SK-N-SH treated with all-trans-retinoic acid at 6 μM for 48 hours (cell line): ENCODE results near the gene IFI30.
A peak's percentile ranks its signal among the peaks of the same experiment; 100 is the strongest.
"Not testable (repeated sequence)": the region's sequence is repeated elsewhere in the genome, so short reads cannot be mapped to it uniquely, and the experiment has no call there.

Experiments
- ATAC-seq: fragments of 200-7000 bp; cut with Tn5 transposase; 3 replicates; pipeline ENCODE4 v1.9.1; 2020; ENCODE audit warnings: mild to moderate bottlenecking, moderate library complexity
- ARNTL ChIP-seq: fragments of 450-650 bp; formaldehyde crosslinking; IDR thresholded peaks from 2 replicates; pipeline ENCODE4 v1.5.0; 2020; ENCODE audit warnings: low read depth, mild to moderate bottlenecking, moderate library complexity, borderline replicate concordance
- BACH2 ChIP-seq: fragments of 250-450 bp; sonication (Bioruptor Pico); IDR thresholded peaks from 2 replicates; pipeline ENCODE4 v1.9.0; 2021; ENCODE audit warnings: mild to moderate bottlenecking, borderline replicate concordance
- CSDC2 ChIP-seq: fragments of 250-450 bp; sonication (Bioruptor Pico); IDR thresholded peaks from 2 replicates; pipeline ENCODE4 v1.5.0; 2020; ENCODE audit warnings: mild to moderate bottlenecking, moderate library complexity
- ESRRG ChIP-seq: fragments of 250-450 bp; sonication (Bioruptor Pico); IDR thresholded peaks from 2 replicates; pipeline ENCODE4 v1.6.1; 2021; ENCODE audit warnings: mild to moderate bottlenecking
- GLIS3 ChIP-seq: fragments of 250-450 bp; sonication (Bioruptor Pico); IDR thresholded peaks from 2 replicates; pipeline ENCODE4 v1.5.0; 2020; ENCODE audit warnings: mild to moderate bottlenecking, moderate library complexity
- ISL1 ChIP-seq: fragments of 250-450 bp; sonication (Bioruptor Pico); IDR thresholded peaks from 2 replicates; pipeline ENCODE4 v2.1.2; 2022; ENCODE audit warnings: mild to moderate bottlenecking, moderate library complexity
- OSR1 ChIP-seq: fragments of 250-450 bp; sonication (Bioruptor Pico); IDR thresholded peaks from 2 replicates; pipeline ENCODE4 v1.8.0; 2022; ENCODE audit warnings: moderate library complexity, mild to moderate bottlenecking, inconsistent platforms
- PPARA ChIP-seq: fragments of 250-450 bp; sonication (Bioruptor Pico); IDR thresholded peaks from 2 replicates; pipeline ENCODE4 v1.5.0; 2020; ENCODE audit warnings: mild to moderate bottlenecking, borderline replicate concordance
- SNAI2 ChIP-seq: fragments of 250-450 bp; sonication (Bioruptor Pico); IDR thresholded peaks from 2 replicates; pipeline ENCODE4 v1.5.0; 2020; ENCODE audit warnings: mild to moderate bottlenecking, moderate library complexity
- TCF4 ChIP-seq: fragments of 250-450 bp; sonication (Bioruptor Pico); IDR thresholded peaks from 2 replicates; pipeline ENCODE4 v1.8.0; 2021; ENCODE audit warnings: mild to moderate bottlenecking, moderate library complexity, borderline replicate concordance
- TOX ChIP-seq: fragments of 250-450 bp; sonication (Bioruptor Pico); IDR thresholded peaks from 2 replicates; pipeline ENCODE4 v1.8.0; 2021; ENCODE audit warnings: mild to moderate bottlenecking, moderate library complexity, borderline replicate concordance
- ZC3H10 ChIP-seq: fragments of 250-450 bp; sonication (Bioruptor Pico); IDR thresholded peaks from 2 replicates; pipeline ENCODE4 v1.5.1; 2021; ENCODE audit warnings: mild to moderate bottlenecking, moderate library complexity
- ZFP3 ChIP-seq: fragments of 250-450 bp; sonication (Bioruptor Pico); IDR thresholded peaks from 2 replicates; pipeline ENCODE4 v1.5.0; 2020; ENCODE audit warnings: mild to moderate bottlenecking, moderate library complexity
- ZNF565 ChIP-seq: fragments of 450-650 bp; formaldehyde crosslinking; conservative IDR thresholded peaks from 2 replicates; pipeline ENCODE4 v1.5.0; 2020; ENCODE audit warnings: low read depth, mild to moderate bottlenecking, moderate library complexity
- ZNF70 ChIP-seq: fragments of 450-650 bp; formaldehyde crosslinking; IDR thresholded peaks from 2 replicates; pipeline ENCODE4 v1.5.0; 2020; ENCODE audit warnings: mild to moderate bottlenecking, moderate library complexity
- ZNF8 ChIP-seq: fragments of 450-650 bp; formaldehyde crosslinking; IDR thresholded peaks from 2 replicates; pipeline ENCODE4 v1.5.0; 2020; ENCODE audit warnings: mild to moderate bottlenecking, moderate library complexity
- TF ChIP-seq, protein P1 (sequence below): fragments of 250-450 bp; sonication (Bioruptor Pico); IDR thresholded peaks from 2 replicates; pipeline ENCODE4 v1.8.0; 2020; ENCODE audit warnings: mild to moderate bottlenecking, moderate library complexity, borderline replicate concordance
- TF ChIP-seq, protein P2 (sequence below): fragments of 250-450 bp; sonication (Bioruptor Pico); IDR thresholded peaks from 2 replicates; pipeline ENCODE4 v1.5.1; 2021; ENCODE audit warnings: mild to moderate bottlenecking, moderate library complexity

Gene IFI30

DNA sequence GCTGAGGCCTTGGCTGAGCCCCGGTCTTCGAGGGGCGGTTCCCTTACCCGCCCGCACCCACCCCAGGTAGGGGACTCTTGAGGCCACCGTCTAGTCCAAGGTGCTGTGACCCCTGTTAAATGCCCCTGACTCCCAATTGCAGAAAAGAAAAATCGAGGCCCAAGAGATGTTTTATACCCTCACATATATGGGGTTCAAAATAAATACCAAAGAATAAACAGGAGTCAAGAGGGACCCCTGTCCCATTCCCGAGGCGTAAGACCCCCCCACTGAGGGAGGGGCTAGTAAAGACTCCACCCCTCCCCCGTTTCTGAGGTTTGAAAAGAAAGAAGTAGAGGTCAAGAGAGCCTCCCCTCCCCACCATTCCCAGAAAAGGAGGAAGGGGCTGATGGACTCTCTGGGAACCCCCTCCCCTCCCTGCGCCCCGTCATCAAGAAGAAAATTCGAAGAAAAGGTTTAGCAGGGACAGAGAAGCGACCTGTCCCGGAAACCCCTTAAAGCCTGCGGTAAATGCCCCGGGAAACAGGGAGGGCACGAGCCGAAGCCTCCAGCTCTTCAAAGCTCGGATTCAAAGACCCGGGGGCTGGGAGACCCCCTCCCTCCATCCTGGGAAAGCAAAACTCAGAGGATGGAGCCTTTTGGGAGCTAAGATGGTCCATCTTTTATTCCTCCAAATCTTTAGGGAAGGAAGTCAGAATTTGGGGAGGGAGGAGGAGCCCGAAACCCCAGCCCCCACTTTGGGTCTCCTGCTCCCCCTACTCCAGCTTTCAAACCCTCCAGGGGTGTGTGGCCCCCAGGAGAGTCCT, 31.0 kb downstream of the IFI30 start:
- peak; percentile 37 for ATAC-seq

DNA sequence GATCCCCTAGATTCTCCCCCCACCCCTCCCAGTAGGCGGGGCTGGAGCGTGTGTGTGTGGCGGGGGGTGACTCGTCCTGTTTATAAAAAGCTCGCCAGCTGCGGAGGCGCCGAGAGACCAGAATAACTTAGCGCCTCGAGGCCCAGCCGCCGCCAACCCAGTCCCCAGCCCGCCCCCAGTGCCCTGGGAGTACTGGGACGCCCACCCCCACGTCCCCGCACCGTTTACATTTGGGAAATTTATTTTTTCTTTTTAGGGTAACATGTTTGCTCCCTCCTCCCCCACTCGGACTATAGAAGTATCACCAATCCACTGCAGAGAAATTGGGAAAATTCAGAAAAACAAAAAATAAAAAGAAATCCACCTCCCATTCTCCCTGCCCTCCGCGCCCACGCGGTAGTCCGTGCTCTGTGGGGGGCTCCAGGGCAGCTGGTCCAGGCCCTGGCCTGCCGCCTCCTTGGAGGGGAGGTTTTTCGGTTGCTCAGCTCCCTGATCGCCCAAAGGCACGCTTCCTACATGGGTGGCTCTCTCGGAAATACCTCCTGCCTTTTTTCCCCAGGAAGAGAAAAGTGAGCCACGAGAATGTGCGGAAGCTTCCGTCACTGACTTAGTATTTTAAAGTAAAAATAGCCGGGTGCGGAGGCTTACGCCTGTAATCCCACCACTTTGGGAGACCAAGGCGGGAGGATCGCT, 31.7 kb downstream of the IFI30 start:
- TF ChIP-seq ESRRG (CRISPR knock-in tag) (no peak), ISL1 (CRISPR knock-in tag) (no peak)
- ATAC-seq, result peak; percentile 12

More for the DNA sequence above, 31.0 kb downstream of the IFI30 start:
- no peak for TF ChIP-seq PPARA (CRISPR knock-in tag)
- TF ChIP-seq, protein P1, sequence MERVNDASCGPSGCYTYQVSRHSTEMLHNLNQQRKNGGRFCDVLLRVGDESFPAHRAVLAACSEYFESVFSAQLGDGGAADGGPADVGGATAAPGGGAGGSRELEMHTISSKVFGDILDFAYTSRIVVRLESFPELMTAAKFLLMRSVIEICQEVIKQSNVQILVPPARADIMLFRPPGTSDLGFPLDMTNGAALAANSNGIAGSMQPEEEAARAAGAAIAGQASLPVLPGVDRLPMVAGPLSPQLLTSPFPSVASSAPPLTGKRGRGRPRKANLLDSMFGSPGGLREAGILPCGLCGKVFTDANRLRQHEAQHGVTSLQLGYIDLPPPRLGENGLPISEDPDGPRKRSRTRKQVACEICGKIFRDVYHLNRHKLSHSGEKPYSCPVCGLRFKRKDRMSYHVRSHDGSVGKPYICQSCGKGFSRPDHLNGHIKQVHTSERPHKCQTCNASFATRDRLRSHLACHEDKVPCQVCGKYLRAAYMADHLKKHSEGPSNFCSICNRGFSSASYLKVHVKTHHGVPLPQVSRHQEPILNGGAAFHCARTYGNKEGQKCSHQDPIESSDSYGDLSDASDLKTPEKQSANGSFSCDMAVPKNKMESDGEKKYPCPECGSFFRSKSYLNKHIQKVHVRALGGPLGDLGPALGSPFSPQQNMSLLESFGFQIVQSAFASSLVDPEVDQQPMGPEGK, result peak; percentile 82; the same call in 1 of the 2 replicates

DNA sequence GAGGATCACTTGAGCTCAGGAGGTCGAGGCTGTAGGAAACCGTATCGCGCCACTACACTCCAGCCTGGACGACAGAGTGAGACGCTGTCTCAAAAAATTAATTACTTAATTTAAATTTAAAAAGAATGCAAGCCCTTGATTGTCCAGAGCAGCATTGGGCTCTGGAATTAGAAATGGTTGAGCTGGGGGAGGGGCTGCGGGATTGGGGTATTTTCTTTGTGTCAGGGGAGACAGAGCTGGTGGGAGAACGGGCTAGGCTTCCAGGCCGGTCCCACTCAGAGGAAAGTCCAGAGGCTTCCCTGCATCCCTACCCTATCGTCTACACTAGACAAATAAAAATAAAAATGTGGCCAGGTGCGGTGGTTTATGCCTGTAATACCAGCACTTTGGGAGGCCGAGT, 32.4 kb downstream of the IFI30 start:
- TF ChIP-seq, protein P2, sequence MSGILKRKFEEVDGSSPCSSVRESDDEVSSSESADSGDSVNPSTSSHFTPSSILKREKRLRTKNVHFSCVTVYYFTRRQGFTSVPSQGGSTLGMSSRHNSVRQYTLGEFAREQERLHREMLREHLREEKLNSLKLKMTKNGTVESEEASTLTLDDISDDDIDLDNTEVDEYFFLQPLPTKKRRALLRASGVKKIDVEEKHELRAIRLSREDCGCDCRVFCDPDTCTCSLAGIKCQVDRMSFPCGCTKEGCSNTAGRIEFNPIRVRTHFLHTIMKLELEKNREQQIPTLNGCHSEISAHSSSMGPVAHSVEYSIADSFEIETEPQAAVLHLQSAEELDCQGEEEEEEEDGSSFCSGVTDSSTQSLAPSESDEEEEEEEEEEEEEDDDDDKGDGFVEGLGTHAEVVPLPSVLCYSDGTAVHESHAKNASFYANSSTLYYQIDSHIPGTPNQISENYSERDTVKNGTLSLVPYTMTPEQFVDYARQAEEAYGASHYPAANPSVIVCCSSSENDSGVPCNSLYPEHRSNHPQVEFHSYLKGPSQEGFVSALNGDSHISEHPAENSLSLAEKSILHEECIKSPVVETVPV (CRISPR knock-in tag), result no peak
- no peak for TF ChIP-seq GLIS3 (CRISPR knock-in tag)
- TF ChIP-seq ISL1 (CRISPR knock-in tag), result no peak
- no peak for ATAC-seq

DNA sequence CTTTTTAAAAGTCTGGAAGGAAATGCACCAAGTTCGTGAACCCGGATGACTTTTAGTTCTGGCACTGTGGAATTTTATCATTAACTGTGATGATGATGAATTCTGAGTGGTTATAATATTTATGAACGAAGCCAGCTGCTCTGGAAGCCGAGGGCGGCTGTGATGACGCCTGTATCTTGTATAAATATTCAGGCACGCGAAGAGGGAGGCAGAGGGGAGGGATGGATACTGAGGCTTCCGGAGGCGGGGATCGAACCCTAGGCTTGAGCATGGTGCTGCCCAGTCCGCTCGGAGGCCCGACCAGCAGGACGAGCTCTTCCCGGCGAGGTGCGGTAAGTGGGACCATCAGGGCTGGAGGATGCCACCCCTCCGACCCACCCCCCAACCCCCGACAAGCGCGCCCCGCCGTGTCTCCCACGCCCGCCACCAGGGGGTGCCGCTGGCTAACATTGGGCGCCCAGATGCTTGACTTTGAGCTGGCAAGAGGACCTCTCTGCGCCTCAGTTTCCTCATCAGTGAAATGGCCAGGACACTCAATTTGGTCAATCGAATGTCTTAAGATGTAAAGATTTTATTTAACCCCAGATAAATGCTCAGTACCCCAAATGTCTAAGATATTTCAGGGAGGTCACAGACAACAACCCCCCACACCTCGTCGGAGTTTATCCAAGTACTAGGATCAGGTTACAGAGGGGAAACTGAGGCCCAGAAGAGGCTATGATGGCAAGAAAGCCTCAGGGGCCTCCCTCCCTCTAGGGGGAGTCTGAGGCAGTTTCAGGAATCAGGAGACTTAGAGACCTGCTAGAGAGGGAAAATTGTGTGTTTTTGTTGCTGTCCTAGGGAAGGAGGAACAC, 34.7 kb downstream of the IFI30 start:
- ATAC-seq, result no peak
- no peak for TF ChIP-seq ZC3H10
- TF ChIP-seq, protein P1, result no peak
- no peak for TF ChIP-seq ZNF70 (CRISPR knock-in tag)
- TF ChIP-seq TOX (CRISPR knock-in tag), result no peak
- TF ChIP-seq SNAI2, result no peak
- TF ChIP-seq ZNF565, result no peak
- no peak for TF ChIP-seq TCF4
- TF ChIP-seq CSDC2 (CRISPR knock-in tag), result no peak
- TF ChIP-seq, all 23 proteins: peak for 0

DNA sequence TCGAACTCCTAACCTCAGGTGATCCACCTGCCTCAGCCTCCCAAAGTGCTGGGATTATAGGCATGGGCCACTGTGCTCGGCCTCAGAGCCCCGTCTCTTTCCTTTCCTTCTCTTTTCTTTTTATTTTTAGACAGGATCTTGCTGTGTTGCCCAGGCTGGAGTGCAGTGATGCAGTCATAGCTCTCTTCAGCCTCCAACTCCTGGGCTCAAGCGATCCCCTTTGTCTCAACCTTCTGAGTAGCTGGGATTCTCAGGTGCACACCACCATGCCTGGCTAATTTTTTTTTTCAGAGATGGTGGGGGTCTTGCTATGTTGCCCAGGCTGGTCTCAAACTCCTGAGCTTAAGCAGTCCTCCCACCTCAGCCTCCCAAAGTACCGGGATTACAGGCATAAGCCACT, 36.3 kb downstream of the IFI30 start:
- not testable (repeated sequence) for ATAC-seq

DNA sequence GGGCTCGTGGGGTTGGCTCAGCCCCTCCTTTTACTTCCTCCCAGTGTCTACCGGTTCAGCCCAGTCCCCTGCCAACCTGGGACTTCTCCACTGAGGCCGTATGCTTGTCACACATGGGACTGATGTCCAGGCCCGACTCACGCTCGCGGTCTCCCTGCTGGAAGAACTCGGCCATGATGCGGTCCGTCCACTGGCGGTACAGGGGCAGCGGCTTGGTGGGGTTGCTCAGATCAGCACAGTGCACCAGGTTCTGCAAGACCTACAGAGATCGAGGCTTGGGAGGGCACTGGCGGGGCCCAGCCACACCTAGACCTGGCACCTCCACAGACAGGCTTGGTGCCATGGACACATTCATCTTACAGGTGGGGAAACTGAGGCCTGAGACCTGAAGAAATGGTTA, 38.1 kb downstream of the IFI30 start:
- ATAC-seq, result no peak
- TF ChIP-seq ZNF565 (no peak), ESRRG (CRISPR knock-in tag) (no peak), BACH2 (CRISPR knock-in tag) (no peak), PPARA (CRISPR knock-in tag) (no peak), ARNTL (CRISPR knock-in tag) (no peak), ZFP3 (CRISPR knock-in tag) (no peak), TOX (CRISPR knock-in tag) (no peak), ZNF8 (CRISPR knock-in tag) (no peak), ZC3H10 (no peak), OSR1 (CRISPR knock-in tag) (no peak)
- TF ChIP-seq, protein P1, result no peak
